HG03064 (cell line): ENCODE measurements around the gene CIC.
"Not testable (repeated sequence)": the region's sequence is repeated elsewhere in the genome, so short reads cannot be mapped to it uniquely, and the experiment has no call there.

Source experiments
- ATAC-seq: cut with Tn5 transposase; IDR thresholded peaks from one replicate; pipeline ENCODE4 v1.9.1; 2021; ENCODE audit warnings: low read depth; ENCODE audit not compliant: unreplicated experiment

The CIC gene

GRCh38 chr19:42254089-42254849, 14.8 kb upstream of the CIC start:
- no peak for ATAC-seq

GRCh38 chr19:42254850-42255765, 13.9 kb upstream of the CIC start, which contains the start of gene ERF:
Gene ERF, minus strand, starts transcription at chr19:42255128. Its CDS starts 129 bp downstream, at chr19:42254999.
- ATAC-seq: peak; percentile 49

GRCh38 chr19:42255766-42256745, 13.0 kb upstream of the CIC start:
- ATAC-seq: no peak

- not testable (repeated sequence) for ATAC-seq
Observed at GRCh38 chr19:42257842-42258241, 11.2 kb upstream of the CIC start.

GRCh38 chr19:42261763-42262162, 7.3 kb upstream of the CIC start:
- no peak for ATAC-seq

- ATAC-seq: not testable (repeated sequence)
Observed at GRCh38 chr19:42266105-42266504, 2.9 kb upstream of the CIC start.

GRCh38 chr19:42266928-42267603, 2.0 kb upstream of the CIC start:
- not testable (repeated sequence) for ATAC-seq

GRCh38 chr19:42267644-42268141, 1.4 kb upstream of the CIC start:
- ATAC-seq: no peak

- ATAC-seq: peak; percentile 49
Observed at GRCh38 chr19:42268142-42268703, 829 bp upstream of the CIC start.

GRCh38 chr19:42269478-42270345, 660 bp downstream of the CIC start:
- ATAC-seq: no peak

GRCh38 chr19:42270346-42271044, 1.4 kb downstream of the CIC start:
- ATAC-seq: no peak

- ATAC-seq: no peak
Observed at GRCh38 chr19:42271045-42271419, 2.0 kb downstream of the CIC start.

GRCh38 chr19:42271861-42272534, 2.9 kb downstream of the CIC start:
- no peak for ATAC-seq

- ATAC-seq: no peak
Observed at GRCh38 chr19:42272535-42272897, 3.5 kb downstream of the CIC start.

GRCh38 chr19:42272989-42273406, 3.9 kb downstream of the CIC start:
- ATAC-seq: no peak

- no peak for ATAC-seq
Observed at GRCh38 chr19:42273407-42274064, 4.5 kb downstream of the CIC start.
